ENCODE results near the gene DDN.

Gene DDN

GRCh38 chr12:48999371-49000131, at the start of gene DDN:
Gene DDN (minus strand): TSS chr12:48999375. CDS start chr12:48999287, 88 bp downstream.
- peak; percentile 61 for DNase-seq (ENCODE audit: low read depth, low spot score)

GRCh38 chr12:49048953-49049352, 49.8 kb upstream of the DDN start:
- DNase-seq (ENCODE audit: low read depth, low spot score): no peak

- DNase-seq (ENCODE audit: low read depth, low spot score): no peak
These were observed 47.1 kb upstream of the DDN start for GRCh38 chr12:49046129-49046895.

- DNase-seq (ENCODE audit: low read depth, low spot score): no peak
These were observed 45.5 kb upstream of the DDN start for GRCh38 chr12:49044660-49045059.

- DNase-seq (ENCODE audit: low read depth, low spot score): peak; percentile 54
These were observed 44.7 kb upstream of the DDN start for GRCh38 chr12:49043856-49044258.

GRCh38 chr12:49043241-49043640, 44.1 kb upstream of the DDN start:
- no peak for DNase-seq (ENCODE audit: low read depth, low spot score)

- DNase-seq (ENCODE audit: low read depth, low spot score): peak; percentile 23
These were observed 42.8 kb upstream of the DDN start for GRCh38 chr12:49041881-49042484.

GRCh38 chr12:49041036-49041880, 42.1 kb upstream of the DDN start:
- DNase-seq (ENCODE audit: low read depth, low spot score): no peak

GRCh38 chr12:49040364-49040855, 41.2 kb upstream of the DDN start:
- DNase-seq (ENCODE audit: low read depth, low spot score): no peak

- DNase-seq (ENCODE audit: low read depth, low spot score): no peak
These were observed 40.5 kb upstream of the DDN start for GRCh38 chr12:49039421-49040363.

GRCh38 chr12:49038291-49038955, 39.2 kb upstream of the DDN start:
- no peak for DNase-seq (ENCODE audit: low read depth, low spot score)

- DNase-seq (ENCODE audit: low read depth, low spot score): no peak
These were observed 38.7 kb upstream of the DDN start for GRCh38 chr12:49037947-49038237.

- no peak for DNase-seq (ENCODE audit: low read depth, low spot score)
These were observed 38.2 kb upstream of the DDN start for GRCh38 chr12:49037111-49037946.

- DNase-seq (ENCODE audit: low read depth, low spot score): no peak
These were observed 36.9 kb upstream of the DDN start for GRCh38 chr12:49036029-49036428.

GRCh38 chr12:49034286-49034622, 35.1 kb upstream of the DDN start:
- no peak for DNase-seq (ENCODE audit: low read depth, low spot score)

- no peak for DNase-seq (ENCODE audit: low read depth, low spot score)
These were observed 34.6 kb upstream of the DDN start for GRCh38 chr12:49033611-49034285.

- DNase-seq (ENCODE audit: low read depth, low spot score): no peak
These were observed 33.7 kb upstream of the DDN start for GRCh38 chr12:49032679-49033447.

- DNase-seq (ENCODE audit: low read depth, low spot score): no peak
These were observed 33.1 kb upstream of the DDN start for GRCh38 chr12:49032276-49032675.
